ENCODE results near the gene SMAD5. TPM values are rescaled to one million over a fixed set of nuclear protein-coding genes. Genes with fewer than 3 reads are reported as not detected.

SMAD5 gene
- polyA plus RNA-seq, 1 experiment = 98.3 TPM

GRCh38 chr5:136162008-136162407, 29.4 kb downstream of the SMAD5 start:
- Histone ChIP-seq H3K9me3 (ENCODE audit: control insufficient read depth, insufficient read depth, low read length) (no peaks in the 10 kb centered on the region), H3K27me3 (ENCODE audit: control insufficient read depth, insufficient read depth, low read length) (no peaks in the 10 kb centered on the region), H3K4me3 (ENCODE audit: low read depth, low read length) (no peak overlapping the region), H3K27ac (ENCODE audit: low read depth, low read length) (no peak overlapping the region)
- no peak for DNase-seq (ENCODE audit: low read depth, low spot score)
- CTCF ChIA-PET = interaction anchor here (3.8 kb wide), 1 partner anchor 12 kb away, joined by 25 read pairs; no protein-coding TSS in a partner anchor
- TF ChIP-seq CTCF (IDR thresholded peaks at IDR 0.05; ENCODE audit: low read depth, low read length) = no peak
- POLR2A ChIA-PET = no interaction called here

DNA sequence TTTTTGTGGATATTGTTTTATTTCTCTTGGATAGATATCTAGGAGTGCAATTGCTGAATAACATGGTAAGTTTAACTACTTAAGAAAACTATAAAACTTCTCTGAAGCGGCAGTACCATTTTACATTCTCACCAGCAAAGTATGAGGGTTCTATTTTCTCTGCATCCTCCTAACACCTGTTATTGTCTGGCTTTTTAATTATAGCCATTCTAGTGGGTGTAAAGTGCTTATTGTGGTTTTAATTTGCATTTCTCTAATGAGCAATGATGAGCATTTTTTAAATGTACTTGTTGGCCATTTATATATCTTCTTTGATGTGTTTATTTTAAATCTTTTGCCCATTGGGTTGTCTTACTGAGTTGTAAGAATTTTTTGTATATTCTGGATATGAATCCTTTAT, 31.6 kb downstream of the SMAD5 start:
- CTCF ChIA-PET = interaction anchor here (1.1 to 3.8 kb wide), 4 partner anchors 10 to 276 kb away, joined by 3 to 25 read pairs (median 4); no protein-coding TSS in a partner anchor
- POLR2A ChIA-PET = no interaction called here
- Histone ChIP-seq H3K9me3 (ENCODE audit: control insufficient read depth, insufficient read depth, low read length) (no peaks in the 10 kb centered on the region), H3K4me3 (ENCODE audit: low read depth, low read length) (no peak overlapping the region), H3K27ac (ENCODE audit: low read depth, low read length) (no peak overlapping the region), H3K27me3 (ENCODE audit: control insufficient read depth, insufficient read depth, low read length) (no peaks in the 10 kb centered on the region)
- TF ChIP-seq CTCF (IDR thresholded peaks at IDR 0.05; ENCODE audit: low read depth, low read length) = no peak
- no peak for DNase-seq (ENCODE audit: low read depth, low spot score)

DNA sequence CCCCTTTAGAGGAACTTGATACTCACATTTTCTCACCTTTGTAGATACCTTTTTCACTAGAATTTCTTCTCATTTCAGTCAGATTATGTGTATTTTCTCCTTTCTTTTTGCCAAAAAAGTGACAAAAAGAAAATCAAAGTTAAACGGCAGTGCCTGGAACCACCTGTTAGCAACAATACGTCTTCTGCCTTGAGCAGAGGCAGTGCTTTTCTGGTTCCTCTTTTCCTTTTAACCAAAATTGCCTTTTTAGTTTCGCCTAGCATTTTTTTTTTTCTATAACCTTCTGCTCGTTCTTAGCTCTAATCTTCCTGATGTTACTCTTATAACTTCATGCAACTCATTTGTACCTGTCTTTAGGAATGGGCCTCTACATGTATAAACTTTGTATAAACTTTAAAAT, 34.3 kb downstream of the SMAD5 start:
- H3K4me3 ChIP-seq (ENCODE audit: low read depth, low read length) = no peak overlapping the region
- no peak for TF ChIP-seq CTCF (IDR thresholded peaks at IDR 0.05; ENCODE audit: low read depth, low read length)
- DNase-seq (ENCODE audit: low read depth, low spot score) = no peak
- ChIA-PET CTCF (no interaction called here), POLR2A (no interaction called here)
- no peak overlapping the region for H3K27ac ChIP-seq (ENCODE audit: low read depth, low read length)
- no peaks in the 10 kb centered on the region for H3K27me3 ChIP-seq (ENCODE audit: control insufficient read depth, insufficient read depth, low read length)
- no peaks in the 10 kb centered on the region for H3K9me3 ChIP-seq (ENCODE audit: control insufficient read depth, insufficient read depth, low read length)

- TF ChIP-seq CTCF (IDR thresholded peaks at IDR 0.05; ENCODE audit: low read depth, low read length) = no peak
- DNase-seq (ENCODE audit: low read depth, low spot score) = no peak
- Histone ChIP-seq H3K4me3 (ENCODE audit: low read depth, low read length) (no peak overlapping the region), H3K27ac (ENCODE audit: low read depth, low read length) (no peak overlapping the region), H3K9me3 (ENCODE audit: control insufficient read depth, insufficient read depth, low read length) (no peaks in the 10 kb centered on the region), H3K27me3 (ENCODE audit: control insufficient read depth, insufficient read depth, low read length) (no peaks in the 10 kb centered on the region)
- POLR2A ChIA-PET = interaction anchor here (0.8 kb wide), 1 partner anchor 143 kb away, joined by 3 read pairs; no protein-coding TSS in a partner anchor
- CTCF ChIA-PET = no interaction called here
These were observed 36.6 kb downstream of the SMAD5 start for GRCh38 chr5:136169218-136169617.

- H3K27ac ChIP-seq (ENCODE audit: low read depth, low read length) = no peak overlapping the region
- ChIA-PET CTCF (interaction anchor here (0.6 to 4.9 kb wide), 44 partner anchors 9 to 838 kb away, joined by 3 to 44 read pairs (median 4); partner anchors contain the start of gene SMAD5), POLR2A (no interaction called here)
- no peaks in the 10 kb centered on the region for H3K27me3 ChIP-seq (ENCODE audit: control insufficient read depth, insufficient read depth, low read length)
- TF ChIP-seq CTCF (IDR thresholded peaks at IDR 0.05; ENCODE audit: low read depth, low read length) = peak; percentile 81
- peak; percentile 32 for DNase-seq (ENCODE audit: low read depth, low spot score)
- no peaks in the 10 kb centered on the region for H3K9me3 ChIP-seq (ENCODE audit: control insufficient read depth, insufficient read depth, low read length)
- H3K4me3 ChIP-seq (ENCODE audit: low read depth, low read length) = no peak overlapping the region
These were observed 41.5 kb downstream of the SMAD5 start for GRCh38 chr5:136174021-136174659.

Data from AG04450 (cell line).